ENCODE results near the gene CPSF4.
"Not testable (repeated sequence)": the region's sequence is repeated elsewhere in the genome, so short reads cannot be mapped to it uniquely, and the experiment has no call there.

CPSF4 gene

GRCh38 chr7:99490878-99491277 is 52.1 kb downstream of the CPSF4 start:
- no peak for DNase-seq (ENCODE audit: low spot score)

GRCh38 chr7:99493823-99494222 is 55.1 kb downstream of the CPSF4 start:
- no peak for DNase-seq (ENCODE audit: low spot score)

GRCh38 chr7:99497766-99498545 is 59.2 kb downstream of the CPSF4 start:
- DNase-seq (ENCODE audit: low spot score): no peak

GRCh38 chr7:99498546-99498944 is 59.8 kb downstream of the CPSF4 start:
- no peak for DNase-seq (ENCODE audit: low spot score)

- DNase-seq (ENCODE audit: low spot score): no peak
These were observed 60.6 kb downstream of the CPSF4 start for GRCh38 chr7:99499371-99499720.

- peak; percentile 98 for DNase-seq (ENCODE audit: low spot score)
These were observed 61.2 kb downstream of the CPSF4 start, which contains the start of gene ZNF394 for GRCh38 chr7:99499721-99500636. ZNF394 (minus strand) TSS chr7:99500281; CDS start chr7:99500093, 188 bp downstream.

- no peak for DNase-seq (ENCODE audit: low spot score)
These were observed 61.9 kb downstream of the CPSF4 start for GRCh38 chr7:99500637-99501009.

GRCh38 chr7:99501236-99501635 is 62.5 kb downstream of the CPSF4 start:
- not testable (repeated sequence) for DNase-seq (ENCODE audit: low spot score)

- peak; percentile 98 for DNase-seq (ENCODE audit: low spot score)
These were observed 65.5 kb downstream of the CPSF4 start for GRCh38 chr7:99504281-99504602.

- DNase-seq (ENCODE audit: low spot score): peak; percentile 98
These were observed 66.0 kb downstream of the CPSF4 start, which contains the start of gene ZKSCAN5 for GRCh38 chr7:99504603-99505323. ZKSCAN5 (plus strand) TSS chr7:99504662; CDS start chr7:99506045, 1,383 bp downstream.

GRCh38 chr7:99505324-99505662 is 66.5 kb downstream of the CPSF4 start:
- peak; percentile 14 for DNase-seq (ENCODE audit: low spot score)

All from cerebellar cortex (tissue), 1 donor.